DOHH2 (cell line): Measurements from ENCODE around the gene TPM3.
A peak's percentile ranks its signal among the peaks of the same experiment; 100 is the strongest.
"Not testable (repeated sequence)": the region's sequence is repeated elsewhere in the genome, so short reads cannot be mapped to it uniquely, and the experiment has no call there.

Source experiments
- H3F3A ChIP-seq: fragments of 200-600 bp; sonication (generic), shearing (Covaris generic); 2 replicates; pipeline ENCODE4 v1.6.0; 2016; ENCODE audit warnings: antibody characterized with exemption, mild to moderate bottlenecking; ENCODE audit not compliant: control insufficient read depth, insufficient read depth
- H3K27ac ChIP-seq: fragments of 200-600 bp; sonication (generic); 2 replicates; pipeline ENCODE4 v1.5.1; 2014; ENCODE audit warnings: low read depth, mild to moderate bottlenecking, low read length, moderate library complexity
- H3K27me3 ChIP-seq: fragments of 200-600 bp; sonication (generic); 2 replicates; pipeline ENCODE4 v1.6.1; 2014; ENCODE audit warnings: mild to moderate bottlenecking, low read length, mixed read lengths; ENCODE audit not compliant: control insufficient read depth
- H3K36me3 ChIP-seq: fragments of 200-600 bp; sonication (generic); 2 replicates; pipeline ENCODE4 v1.6.1; 2014; ENCODE audit warnings: mild to moderate bottlenecking, low read length, moderate library complexity, mixed read lengths; ENCODE audit not compliant: control insufficient read depth
- H3K4me1 ChIP-seq: fragments of 200-600 bp; sonication (generic); 2 replicates; pipeline ENCODE4 v1.6.1; 2014; ENCODE audit warnings: mild to moderate bottlenecking, low read length, mixed read lengths; ENCODE audit not compliant: control insufficient read depth
- H3K4me2 ChIP-seq: fragments of 200-600 bp; sonication (generic); 2 replicates; pipeline ENCODE4 v1.6.0; 2014; ENCODE audit warnings: mild to moderate bottlenecking, low read length, moderate library complexity
- H3K4me3 ChIP-seq: fragments of 200-600 bp; sonication (generic); 2 replicates; pipeline ENCODE4 v1.5.1; 2014; ENCODE audit warnings: mild to moderate bottlenecking, low read length, mixed read lengths
- H3K79me2 ChIP-seq: fragments of 200-600 bp; sonication (generic); 2 replicates; pipeline ENCODE4 v1.6.1; 2014; ENCODE audit warnings: mild to moderate bottlenecking, low read length, mixed read lengths; ENCODE audit not compliant: control insufficient read depth
- H3K9me2 ChIP-seq: fragments of 200-600 bp; sonication (generic); replicated peaks from 2 replicates; pipeline ENCODE4 v1.6.1; 2014; ENCODE audit warnings: mild to moderate bottlenecking, low read length, mixed read lengths; ENCODE audit not compliant: control insufficient read depth
- H3K9me3 ChIP-seq: fragments of 200-600 bp; sonication (generic); 2 replicates; pipeline ENCODE4 v1.6.1; 2014; ENCODE audit warnings: antibody characterized with exemption, low read length, mixed read lengths; ENCODE audit not compliant: control insufficient read depth, insufficient read depth
- H4K20me1 ChIP-seq: fragments of 200-600 bp; sonication (generic); 2 replicates; pipeline ENCODE4 v1.6.0; 2014; ENCODE audit warnings: low read depth, mild to moderate bottlenecking, antibody characterized with exemption, low read length, moderate library complexity; ENCODE audit not compliant: control insufficient read depth, insufficient read depth
- CTCF ChIP-seq: fragments of 200-600 bp; sonication (generic); IDR thresholded peaks from one replicate; pipeline ENCODE4 v1.5.1; 2014; ENCODE audit warnings: antibody characterized with exemption, mild to moderate bottlenecking, low read depth, low read length; ENCODE audit not compliant: poor library complexity, severe bottlenecking
- EZH2phosphoT487 ChIP-seq: fragments of 200-600 bp; sonication (generic); IDR thresholded peaks from 2 replicates; pipeline ENCODE4 v1.6.1; 2017; ENCODE audit warnings: borderline replicate concordance, mild to moderate bottlenecking, antibody characterized with exemption, low read length, moderate library complexity, mixed read lengths

TPM3 gene

GRCh38 chr1:154129391-154129970 is 62.4 kb downstream of the TPM3 start:
- TF ChIP-seq CTCF = no peak
- no peak for TF ChIP-seq EZH2phosphoT487
- Histone ChIP-seq H3K4me3 (no peak overlapping the region), H3K4me2 (no peak overlapping the region), H3F3A (no peaks in the 10 kb centered on the region), H3K79me2 (no peaks in the 10 kb centered on the region), H4K20me1 (no peaks in the 10 kb centered on the region), H3K27me3 (no peaks in the 10 kb centered on the region; the same call in 1 of the 2 replicates), H3K36me3 (no peaks in the 10 kb centered on the region), H3K9me2 (no peaks in the 10 kb centered on the region), H3K9me3 (no peaks in the 10 kb centered on the region), H3K4me1 (no peaks in the 10 kb centered on the region), H3K27ac (no peak overlapping the region)

DNA sequence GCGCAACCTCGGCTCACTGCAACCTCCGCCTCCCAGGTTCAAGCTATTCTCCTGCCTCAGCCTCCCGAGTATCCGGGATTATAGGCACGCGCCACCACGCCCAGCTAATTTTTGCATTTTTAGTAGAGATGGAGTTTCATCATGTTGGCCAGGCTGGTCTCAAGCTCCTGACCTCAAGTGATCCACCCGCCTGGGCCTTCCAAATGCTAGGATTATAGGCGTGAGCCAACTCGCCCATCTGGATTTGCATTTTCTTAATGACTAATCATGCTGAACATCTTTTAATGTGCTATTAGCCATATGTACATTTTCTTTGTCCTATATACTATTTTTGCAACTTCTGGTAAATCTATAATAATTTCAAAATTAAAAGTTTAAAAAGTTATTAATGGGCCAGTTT is 68.7 kb downstream of the TPM3 start:
- H3K9me2 ChIP-seq, H4K20me1 ChIP-seq, H3F3A ChIP-seq, H3K4me1 ChIP-seq, H3K27me3 ChIP-seq, H3K9me3 ChIP-seq, H3K27ac ChIP-seq, H3K79me2 ChIP-seq, H3K4me3 ChIP-seq, H3K36me3 ChIP-seq, H3K4me2 ChIP-seq: not testable (repeated sequence)

- Histone ChIP-seq H4K20me1 (no peaks in the 10 kb centered on the region), H3K4me2 (no peak overlapping the region), H3F3A (no peaks in the 10 kb centered on the region), H3K4me3 (no peak overlapping the region), H3K27me3 (no peaks in the 10 kb centered on the region), H3K9me3 (no peaks in the 10 kb centered on the region), H3K36me3 (no peaks in the 10 kb centered on the region), H3K27ac (no peak overlapping the region), H3K79me2 (no peaks in the 10 kb centered on the region), H3K9me2 (no peaks in the 10 kb centered on the region), H3K4me1 (peaks cover 13% of the 10 kb centered on the region)
- TF ChIP-seq CTCF (no peak), EZH2phosphoT487 (no peak)
These were observed 74.3 kb downstream of the TPM3 start for GRCh38 chr1:154117642-154118041.

DNA sequence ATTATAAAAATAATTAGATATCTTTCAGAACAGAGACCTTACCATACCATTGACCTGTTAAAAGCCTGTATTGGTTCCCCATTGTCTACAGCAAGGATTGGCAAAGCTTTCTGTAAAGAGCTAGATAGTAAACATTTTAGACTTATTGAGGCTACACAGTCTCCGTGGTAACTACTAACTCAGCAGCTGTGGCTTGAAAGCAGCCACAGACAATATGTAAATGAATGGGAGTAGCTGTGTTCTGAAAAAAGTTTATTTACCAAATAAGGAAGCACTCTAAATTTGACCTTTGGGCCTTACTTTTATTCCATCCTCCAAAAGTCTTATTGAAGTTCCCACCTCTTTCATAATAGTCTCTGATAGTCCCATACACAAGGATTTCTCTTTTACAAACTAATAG is 76.7 kb downstream of the TPM3 start:
- H3K9me3 ChIP-seq = no peaks in the 10 kb centered on the region
- peaks cover 13% of the 10 kb centered on the region for H3K4me1 ChIP-seq
- H3K36me3 ChIP-seq = no peaks in the 10 kb centered on the region
- H3K79me2 ChIP-seq = no peaks in the 10 kb centered on the region
- no peak overlapping the region for H3K27ac ChIP-seq
- H4K20me1 ChIP-seq = no peaks in the 10 kb centered on the region
- no peaks in the 10 kb centered on the region for H3K27me3 ChIP-seq
- peak overlapping the region; percentile 35 for H3K4me2 ChIP-seq
- H3F3A ChIP-seq = no peaks in the 10 kb centered on the region
- H3K9me2 ChIP-seq = no peaks in the 10 kb centered on the region
- TF ChIP-seq EZH2phosphoT487 (no peak), CTCF (no peak)
- no peak overlapping the region for H3K4me3 ChIP-seq
